GM18519 (cell line): ENCODE measurements around the gene LARP1.
"Not testable (repeated sequence)": the region's sequence is repeated elsewhere in the genome, so short reads cannot be mapped to it uniquely, and the experiment has no call there.

Experiments used
- ATAC-seq: cut with Tn5 transposase; IDR thresholded peaks from one replicate; pipeline ENCODE4 v1.9.1; 2021; ENCODE audit warnings: mild to moderate bottlenecking, moderate library complexity; ENCODE audit not compliant: unreplicated experiment, low FRiP score

The LARP1 gene

DNA sequence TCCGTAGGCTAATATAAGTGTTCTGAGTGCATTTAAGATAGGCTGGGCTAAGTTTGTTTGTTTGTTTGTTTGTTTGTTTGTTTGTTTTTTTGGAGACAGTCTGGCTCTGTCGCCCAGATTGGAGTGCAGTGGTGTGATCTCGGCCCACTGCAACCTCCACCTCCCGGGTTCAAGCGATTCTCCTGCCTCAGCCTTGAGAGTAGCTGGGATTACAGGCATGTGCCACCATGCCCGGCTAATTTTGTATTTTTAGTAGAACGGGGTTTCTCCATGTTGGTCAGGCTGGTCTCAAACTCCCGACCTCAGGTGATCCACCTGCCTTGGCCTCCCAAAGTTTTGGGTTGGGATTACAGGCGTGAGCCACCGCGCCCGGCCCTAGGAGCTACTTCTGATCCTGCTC, 4.7 kb downstream of the LARP1 start:
- not testable (repeated sequence) for ATAC-seq

DNA sequence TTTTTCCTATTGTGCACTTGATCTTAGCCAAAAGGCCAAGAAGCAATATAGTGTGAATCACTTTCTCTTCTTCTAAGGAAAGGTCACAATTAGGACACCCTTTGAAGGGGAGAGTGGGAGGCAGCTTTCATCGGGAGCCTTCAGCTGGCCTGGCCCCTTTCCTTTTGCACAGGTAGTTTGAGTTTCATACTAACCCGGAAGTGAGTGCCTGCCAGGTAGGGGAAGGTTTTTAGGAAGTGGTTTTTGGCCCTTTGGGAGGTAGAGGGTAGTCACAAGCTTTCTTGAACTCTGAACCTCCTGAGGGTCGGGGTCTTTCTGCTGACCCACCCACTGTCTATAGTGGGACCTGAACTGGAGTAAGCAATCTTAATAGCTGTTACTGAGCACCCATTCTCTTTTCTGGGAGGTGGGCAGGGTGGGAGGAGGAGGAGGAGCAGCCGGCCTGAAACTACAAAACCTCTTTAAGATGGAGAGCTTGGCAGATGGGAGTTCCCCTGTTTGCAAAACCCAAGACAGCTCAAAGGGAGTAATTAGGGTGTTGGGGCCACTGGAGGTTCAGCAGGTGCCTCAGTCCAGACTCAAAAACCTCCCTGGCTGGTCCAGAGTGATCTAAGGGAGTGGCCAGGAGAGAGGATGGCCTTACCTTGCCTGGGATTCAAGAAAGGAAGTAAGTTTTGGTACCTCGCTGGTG, 6.0 kb downstream of the LARP1 start:
- ATAC-seq = no peak

DNA sequence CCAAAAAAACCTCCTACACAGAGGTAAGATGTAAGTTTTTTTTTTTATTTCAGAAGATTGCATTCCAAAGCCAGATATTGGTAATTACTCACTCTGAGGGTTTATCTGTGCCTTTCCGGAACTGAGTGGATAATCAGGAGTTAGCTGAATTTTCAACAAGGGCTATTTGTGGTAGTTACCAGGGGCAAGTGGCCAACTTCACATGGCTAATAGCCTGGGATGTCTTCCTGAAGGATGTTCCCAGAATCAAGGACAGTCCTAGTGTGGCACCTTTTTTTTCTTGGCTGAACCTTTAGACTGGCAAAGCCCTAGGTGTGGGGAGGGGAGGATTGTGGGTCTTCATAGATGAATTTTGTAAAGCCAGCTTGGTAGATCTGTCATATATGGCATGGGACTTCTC, 7.1 kb downstream of the LARP1 start:
- ATAC-seq = no peak

DNA sequence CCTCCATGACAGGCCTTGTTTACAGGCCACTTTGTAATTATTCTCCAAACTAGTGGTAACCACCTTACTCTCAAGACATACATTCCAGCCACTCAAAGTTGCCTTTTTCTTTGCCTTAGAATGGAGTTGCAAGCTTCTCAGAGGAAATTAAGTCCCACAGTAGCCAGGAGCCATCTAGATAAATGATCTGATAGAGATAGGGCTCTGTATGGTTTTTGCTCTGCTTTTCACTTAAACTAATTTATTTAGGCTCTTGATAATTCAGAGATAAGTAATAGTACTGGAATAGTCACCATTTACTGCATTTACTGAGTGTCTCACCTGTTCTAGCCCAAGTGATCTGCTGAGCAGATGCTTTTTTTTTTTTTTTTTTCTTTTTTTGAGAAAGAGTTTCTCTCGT, 7.5 kb downstream of the LARP1 start:
- ATAC-seq = no peak

DNA sequence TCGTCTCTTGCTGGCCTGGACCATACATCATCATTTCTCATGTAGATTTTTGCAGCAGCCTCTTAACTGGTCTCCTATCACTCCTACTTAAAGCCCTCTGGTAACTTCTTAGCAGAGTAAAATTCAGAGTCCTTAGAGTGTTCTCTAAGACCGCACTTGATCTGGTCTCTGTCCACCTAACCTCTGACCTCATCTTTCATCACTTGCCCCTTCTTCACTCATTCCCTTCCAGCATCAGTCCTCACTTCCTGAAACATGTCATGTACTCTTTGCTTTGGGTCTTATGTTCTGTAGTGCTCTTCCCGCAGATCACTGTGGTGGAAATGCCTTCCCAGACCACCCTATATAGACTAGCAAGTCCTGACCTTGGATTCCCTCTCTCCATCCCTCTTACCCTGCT, 9.8 kb downstream of the LARP1 start:
- ATAC-seq = no peak

DNA sequence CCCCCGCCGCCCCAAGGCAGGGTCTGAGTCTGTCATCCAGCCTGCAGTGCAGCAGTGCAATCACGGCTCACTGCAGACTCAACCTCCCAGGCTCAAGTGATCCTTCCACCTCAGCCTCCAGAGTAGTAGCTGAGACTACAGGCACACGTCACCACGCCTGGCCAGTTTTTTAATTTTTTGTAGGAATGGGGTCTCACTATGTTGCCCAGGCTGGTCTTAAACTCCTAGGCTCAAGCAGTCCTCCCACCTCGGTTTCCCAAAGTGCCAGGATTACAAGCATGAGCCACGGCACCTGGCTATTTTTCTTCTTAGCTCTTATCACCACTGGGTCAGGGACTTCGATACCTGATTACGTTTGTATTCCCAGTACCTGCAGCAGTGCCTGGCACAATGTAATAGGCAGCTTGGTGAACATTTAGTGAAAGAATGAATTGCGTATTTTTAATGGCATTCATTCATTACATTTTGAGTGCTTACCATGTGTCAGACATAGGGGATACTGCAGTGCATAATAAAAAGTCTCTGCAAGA, 10.3 kb downstream of the LARP1 start:
- no peak for ATAC-seq

DNA sequence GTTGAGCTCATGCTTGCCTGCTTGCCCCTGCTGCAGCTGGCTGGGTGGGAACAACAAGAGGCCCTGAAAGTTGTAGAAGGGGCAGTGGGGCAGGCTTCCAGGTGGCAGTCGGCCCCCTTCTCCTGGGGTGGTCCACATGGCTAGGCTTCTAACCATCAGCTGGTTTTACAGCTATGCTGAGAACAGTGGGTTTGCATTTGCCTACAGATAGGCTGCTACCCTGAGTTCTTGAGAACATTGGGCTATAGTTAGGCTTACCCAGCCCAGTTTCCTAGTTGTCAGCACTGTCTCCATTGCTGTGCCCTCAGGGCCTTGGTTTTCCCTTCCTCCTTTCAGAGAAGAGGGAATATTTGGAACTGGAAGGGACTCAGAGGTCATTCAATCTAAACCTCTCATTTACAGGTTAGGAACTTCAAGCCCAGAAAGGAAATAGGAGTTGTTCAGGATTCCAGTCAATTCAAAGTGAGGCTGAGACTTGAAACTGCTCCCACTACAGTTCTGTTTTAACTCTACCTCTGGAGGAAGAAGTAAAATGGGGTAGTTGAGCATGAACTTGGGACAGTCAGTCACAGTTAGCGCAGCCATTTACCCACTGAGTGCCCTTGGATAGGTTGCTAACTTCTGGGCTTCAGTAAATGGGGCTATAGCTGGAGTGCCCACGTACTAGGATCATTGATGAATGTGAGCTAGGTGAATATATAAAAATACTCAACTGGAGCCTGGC, 11.5 kb downstream of the LARP1 start:
- ATAC-seq = no peak

DNA sequence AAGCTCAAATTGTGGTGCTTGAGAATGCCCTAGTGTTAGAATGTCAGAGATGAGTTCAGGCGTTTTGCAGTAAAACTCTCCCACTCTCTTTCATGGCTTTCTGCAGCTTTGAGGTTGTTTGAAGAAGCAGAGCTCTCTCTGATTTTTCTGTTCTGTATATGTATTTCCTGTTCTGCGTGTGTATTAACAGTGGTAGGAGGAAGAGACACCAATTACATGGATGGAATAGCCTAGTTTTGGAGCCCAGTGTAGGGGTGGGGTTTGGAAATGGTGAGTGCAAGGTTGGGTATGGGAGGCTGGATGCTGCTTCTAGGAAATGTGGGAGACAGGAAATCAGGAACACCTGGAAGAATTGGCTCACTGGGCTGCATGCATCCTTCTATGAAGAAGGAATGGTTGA, 12.4 kb downstream of the LARP1 start:
- ATAC-seq = peak; percentile 39

DNA sequence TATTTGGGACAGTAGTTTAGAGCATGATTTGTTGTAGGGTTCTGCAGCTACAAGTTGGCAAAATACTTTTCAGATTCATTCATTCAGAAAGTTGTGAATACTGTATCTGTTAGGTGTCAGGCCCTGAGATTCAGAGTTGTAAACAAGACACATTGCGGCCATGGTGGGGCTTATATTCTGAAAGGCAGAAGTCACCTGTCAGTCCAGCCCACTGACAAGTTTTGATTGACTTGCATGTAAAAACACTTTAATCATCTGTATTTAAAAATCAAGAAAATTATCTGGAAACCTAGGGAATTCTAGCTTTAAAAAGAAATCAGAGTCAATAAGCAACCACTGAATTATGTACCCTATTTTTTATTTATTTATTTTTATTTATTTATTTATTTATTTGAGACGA, 13.0 kb downstream of the LARP1 start:
- ATAC-seq = no peak

DNA sequence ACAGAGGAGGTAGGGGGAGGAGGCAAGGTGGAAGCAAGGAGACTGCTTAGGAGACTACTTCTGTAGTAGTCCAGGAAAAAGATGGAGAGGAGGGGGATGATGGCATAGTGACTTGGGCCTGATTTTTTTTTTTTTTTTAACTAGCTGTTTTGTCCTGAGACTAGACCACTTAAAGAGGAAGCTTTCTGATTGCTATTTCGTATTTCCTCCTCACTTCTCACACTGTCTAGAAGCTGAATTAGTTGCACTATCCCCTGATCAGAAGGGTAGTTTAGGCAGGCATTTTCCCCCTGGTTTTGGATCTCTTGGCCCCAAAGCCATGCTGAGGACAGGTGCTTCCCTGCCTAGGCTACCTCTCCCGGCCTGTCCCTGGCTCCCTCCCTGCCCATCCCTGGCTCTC, 14.9 kb downstream of the LARP1 start:
- no peak for ATAC-seq

DNA sequence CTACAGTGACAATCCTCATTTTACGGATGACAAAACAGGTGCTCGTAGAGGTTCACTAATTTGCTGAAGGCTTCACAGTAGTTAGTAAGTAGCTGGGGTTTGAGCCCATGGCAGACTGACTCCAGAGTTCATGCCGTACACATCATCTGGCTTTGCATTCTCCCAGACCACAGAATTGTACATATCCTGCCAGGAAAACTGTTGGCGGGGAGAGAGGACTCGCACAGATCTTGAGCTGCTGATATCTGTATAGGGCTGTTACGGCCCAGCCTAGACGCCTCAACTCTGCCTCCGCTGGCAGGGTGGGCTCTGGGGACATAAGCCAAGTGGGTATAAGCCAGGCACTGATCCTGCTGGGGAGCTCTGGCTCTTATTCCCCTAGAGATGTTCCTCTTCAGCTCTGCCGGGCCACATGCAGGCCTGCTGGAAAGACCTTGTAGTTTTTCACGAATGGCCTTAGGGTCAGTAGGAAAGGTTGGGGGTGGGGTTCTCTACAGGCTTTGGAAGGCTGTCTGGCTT, 16.3 kb downstream of the LARP1 start:
- no peak for ATAC-seq

DNA sequence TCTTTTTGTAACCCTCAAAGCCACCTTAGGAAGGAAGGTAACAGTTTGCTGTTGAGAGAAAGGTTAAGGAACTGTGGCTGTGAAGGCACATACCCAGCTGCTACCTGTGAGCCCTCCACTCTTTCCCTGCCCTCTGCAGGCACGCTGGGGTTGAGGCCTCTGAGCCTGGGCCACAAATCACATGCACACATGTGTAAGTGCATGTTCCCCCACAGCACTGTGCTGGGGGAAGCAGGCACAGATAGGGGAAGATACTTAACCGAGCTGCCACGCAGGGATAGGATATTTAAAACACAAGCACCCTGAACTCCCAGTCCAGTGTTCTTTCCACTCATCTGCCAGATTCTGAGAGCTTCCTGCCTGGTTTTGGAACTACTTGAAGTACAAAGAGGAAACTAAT, 18.1 kb downstream of the LARP1 start:
- ATAC-seq = no peak

DNA sequence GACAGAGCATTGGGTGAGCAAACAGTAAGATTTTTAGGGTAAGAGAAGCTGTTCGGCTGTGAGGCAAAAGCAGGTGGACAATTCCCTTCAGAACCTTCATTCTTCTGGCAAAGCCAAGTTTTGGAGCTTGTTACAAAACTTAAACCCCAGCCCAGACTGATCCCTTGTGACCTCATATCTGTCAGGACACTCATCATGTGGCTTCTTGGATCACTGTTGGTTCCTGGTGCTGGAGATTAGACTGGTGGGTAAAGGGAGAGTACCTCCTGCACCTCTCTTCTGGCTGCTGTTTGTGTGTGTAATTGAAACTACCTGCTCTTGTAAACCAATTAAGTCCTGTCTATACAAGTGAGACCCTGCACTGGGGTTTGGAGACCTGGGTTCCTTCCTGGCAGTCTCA, 21.0 kb downstream of the LARP1 start:
- no peak for ATAC-seq

DNA sequence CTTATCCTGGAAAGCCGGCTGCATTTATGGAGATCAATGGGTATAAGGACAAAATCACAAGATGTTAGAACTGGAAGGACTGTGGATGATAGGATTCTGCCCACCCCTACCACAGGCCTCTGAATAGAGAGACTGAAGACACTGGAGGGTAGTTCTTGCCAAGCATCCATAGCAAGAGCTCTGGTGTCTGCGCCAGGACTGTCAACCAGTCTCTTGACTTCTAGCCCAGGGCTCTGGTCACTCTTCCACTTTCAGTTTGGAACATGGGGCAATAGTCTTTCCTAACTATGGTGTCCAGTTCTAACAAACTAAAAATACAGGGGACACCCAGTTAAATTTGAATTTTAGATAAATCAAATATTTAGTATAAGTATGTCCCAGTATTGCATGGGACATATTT, 23.4 kb downstream of the LARP1 start:
- ATAC-seq = no peak

DNA sequence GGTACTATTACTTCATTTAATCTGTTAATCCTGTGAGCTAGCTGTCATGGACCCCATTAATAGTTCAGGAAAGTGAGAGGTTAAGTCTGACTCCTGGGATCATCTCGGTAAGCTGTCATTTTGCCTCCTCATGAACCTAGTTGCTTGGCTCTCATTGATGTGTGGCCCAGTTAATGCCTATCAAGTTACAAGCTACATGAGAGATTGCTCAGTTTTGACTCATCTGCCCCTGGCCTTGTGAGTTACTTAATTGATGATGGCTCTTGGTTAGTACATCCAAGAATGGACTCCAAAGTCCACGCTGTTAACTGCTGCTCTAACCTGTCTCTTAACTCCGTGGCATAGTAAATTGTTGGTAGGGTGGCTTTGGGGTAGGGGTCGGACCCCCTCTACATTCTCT, 23.9 kb downstream of the LARP1 start:
- no peak for ATAC-seq

DNA sequence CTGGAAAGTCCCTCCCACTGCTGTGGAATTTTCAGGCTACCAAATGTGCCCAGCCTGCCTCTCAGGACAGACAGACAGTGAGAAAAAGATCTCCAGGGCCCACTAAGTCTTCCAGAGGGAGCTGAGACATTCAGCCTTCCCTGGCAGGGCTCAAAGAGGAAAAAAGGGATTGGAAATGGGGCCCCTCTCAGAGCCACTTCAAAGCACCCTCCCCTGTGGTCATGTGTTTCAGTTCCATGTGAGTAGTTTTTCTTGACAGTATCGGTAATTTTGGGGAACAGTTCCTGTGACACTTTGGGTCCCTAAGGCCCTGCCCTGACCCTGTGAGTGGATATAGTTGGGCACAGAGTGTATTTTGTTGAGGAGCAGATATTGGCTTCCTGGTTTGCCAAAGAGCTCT, 25.0 kb downstream of the LARP1 start:
- ATAC-seq = no peak

DNA sequence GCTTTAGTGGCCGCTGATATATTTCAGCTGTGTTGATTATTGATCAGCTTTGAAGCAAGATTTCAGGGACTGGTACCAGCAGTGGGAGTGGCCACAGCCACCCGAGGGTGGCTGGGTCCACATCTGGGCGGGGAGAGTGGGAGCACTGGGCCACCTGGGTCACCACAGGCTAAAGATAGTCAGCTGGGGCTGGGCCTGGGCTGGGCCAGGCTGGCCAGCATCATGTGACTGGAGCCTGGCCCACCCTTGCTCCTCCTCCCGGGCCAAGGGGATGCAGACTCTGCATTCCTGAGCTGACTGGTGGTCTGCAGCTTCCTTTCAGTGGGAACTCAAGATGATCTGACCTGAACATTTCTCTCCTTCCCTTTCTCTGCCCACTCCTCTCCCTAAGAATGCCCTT, 27.1 kb downstream of the LARP1 start:
- ATAC-seq = no peak

DNA sequence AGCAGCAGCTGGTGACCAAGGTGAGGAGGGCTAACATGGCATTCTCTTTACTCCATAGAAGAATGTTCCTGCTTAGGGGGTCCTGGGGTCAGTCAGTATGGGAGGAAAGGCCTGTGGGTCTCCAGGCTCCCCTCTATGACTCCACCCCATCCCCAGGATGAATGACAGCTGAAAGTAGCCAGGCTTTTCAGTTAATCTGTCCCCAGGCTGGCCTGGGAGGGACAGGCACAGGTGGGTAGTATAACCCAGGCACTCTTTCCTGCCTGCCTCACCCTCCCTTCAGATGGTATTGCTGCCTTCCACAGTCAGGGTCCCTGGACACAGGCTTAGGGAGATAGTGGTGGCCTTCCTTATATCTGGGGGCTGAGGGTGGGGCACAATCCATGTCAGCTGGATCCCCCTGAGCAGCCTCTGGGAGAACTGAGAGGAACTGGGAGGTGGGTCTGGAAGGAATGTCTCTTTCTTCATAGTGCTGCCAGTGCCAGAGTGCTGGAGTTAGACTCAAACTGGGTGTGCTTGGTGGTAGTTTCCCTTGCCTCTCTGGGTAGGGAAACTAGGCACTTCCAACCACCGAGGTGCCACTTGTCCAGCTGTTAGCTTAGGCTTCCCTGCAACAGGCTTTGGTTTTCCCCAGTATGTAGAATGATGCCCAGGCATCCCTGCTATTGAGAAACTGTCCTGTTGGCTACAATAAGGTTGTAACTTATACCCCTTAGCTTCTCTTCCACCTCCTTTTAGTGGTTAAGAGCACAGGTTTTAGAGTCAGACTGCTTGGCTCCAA, 27.8 kb downstream of the LARP1 start:
- no peak for ATAC-seq

DNA sequence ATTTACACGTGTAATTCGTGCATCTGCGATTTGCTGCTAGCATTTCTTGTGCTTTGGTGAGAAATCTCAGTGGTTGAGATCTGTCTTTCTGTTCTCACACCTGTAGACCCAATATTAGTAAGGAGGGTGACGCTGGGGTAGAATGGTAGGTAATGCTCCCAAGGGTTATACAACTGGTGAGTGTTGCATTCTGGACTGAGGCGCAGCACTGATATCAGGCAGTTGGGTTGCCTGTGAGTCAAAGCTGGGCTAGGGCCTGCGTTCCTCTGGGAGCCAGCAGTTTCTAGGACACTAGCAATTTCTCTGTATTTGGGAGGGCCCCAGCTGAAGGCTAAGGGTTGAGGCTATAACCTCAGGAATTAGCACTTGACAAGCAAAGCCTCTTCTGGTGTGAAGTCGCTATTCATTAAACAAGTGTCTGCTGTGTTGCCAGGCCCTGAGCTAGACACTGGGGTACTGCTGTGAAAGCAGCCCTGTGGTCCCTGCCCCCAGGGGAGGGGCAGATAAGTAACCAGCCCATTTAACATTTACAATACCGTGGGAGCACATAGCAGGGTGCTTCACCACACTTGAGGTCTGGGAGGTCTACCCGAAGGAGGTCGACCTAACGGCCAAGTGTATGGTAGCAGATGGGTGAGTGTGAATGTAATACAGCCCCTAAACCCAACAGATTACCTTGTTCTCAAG, 28.7 kb downstream of the LARP1 start:
- no peak for ATAC-seq

DNA sequence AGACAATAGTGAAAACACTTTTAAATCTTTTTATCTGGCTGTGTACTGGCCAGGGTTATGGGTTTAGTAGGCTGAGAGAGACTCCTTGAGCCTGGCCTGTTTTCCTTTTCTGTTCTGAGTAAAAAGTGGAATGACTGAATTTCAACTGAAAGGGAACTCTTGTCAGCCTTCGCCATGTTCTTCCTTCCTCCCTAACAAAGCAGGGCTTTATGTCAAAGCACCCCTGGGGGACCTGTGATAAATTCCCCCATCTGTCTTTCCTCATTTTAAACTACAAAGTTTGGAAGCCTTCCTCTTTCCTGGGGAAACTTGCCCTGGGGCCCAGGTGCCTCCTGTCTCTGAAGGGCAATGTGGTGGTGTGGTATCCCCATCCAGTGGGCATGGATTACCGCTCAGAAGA, 29.7 kb downstream of the LARP1 start:
- no peak for ATAC-seq

DNA sequence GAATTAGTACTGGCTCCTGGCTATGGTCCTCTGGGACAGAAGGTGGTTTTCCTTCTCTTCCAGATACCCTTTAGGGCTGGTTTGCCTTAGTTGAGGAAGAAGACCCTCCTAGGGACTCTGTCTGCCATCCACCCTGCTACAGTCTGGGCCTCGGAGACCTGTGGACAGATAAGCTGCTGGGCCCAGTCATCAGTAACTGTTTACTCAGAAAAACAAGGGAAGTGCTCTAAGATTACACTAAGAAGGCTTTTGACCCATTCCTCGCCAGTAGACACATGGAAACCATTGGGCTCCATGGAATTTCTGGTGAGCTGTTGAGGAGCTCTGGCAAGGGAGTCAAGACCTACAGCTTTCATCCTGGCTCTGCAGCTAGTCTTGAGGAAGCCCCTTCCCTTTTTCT, 31.2 kb downstream of the LARP1 start:
- ATAC-seq = no peak
